Stomach (tissue), 9 donors: Measurements from ENCODE around the gene NTM. TPM values are rescaled to one million over a fixed set of nuclear protein-coding genes. Genes with fewer than 3 reads are reported as not detected.

Source experiments
- DNase-seq, 2 donors: peaks; one replicate each; pipeline versions ENCODE4 v3.0.0 to v3.0.0-alpha.2; 2013 to 2019
- H3K27ac ChIP-seq, 5 donors: fragments of 200-600 bp in 4 of 5; sonication (generic) in 4 of 5; one replicate each; pipeline ENCODE4 v1.5.1; 2013 to 2019; ENCODE audit warnings: mild to moderate bottlenecking in 1 of 5, moderate library complexity in 1 of 5
- H3K27me3 ChIP-seq, 3 donors: fragments of 200-600 bp; sonication (generic); one replicate each; pipeline ENCODE4 v1.5.1; 2017 to 2019; ENCODE audit warnings: mixed run types in 1 of 3
- H3K36me3 ChIP-seq, 4 donors: fragments of 200-600 bp; sonication (generic); 1 replicate in 3 of 4; 2 replicates in 1 of 4; pipeline ENCODE4 v1.5.1; 2016 to 2019
- H3K4me1 ChIP-seq, 4 donors: fragments of 200-600 bp; sonication (generic); one replicate each; pipeline ENCODE4 v1.5.1; 2016 to 2019
- H3K4me3 ChIP-seq, 4 donors: fragments of 200-600 bp; sonication (generic) in 3 of 4; one replicate each; pipeline ENCODE4 v1.5.1; 2016 to 2019; ENCODE audit warnings: mild to moderate bottlenecking in 1 of 4
- H3K9me3 ChIP-seq, 4 donors: fragments of 200-600 bp; sonication (generic); one replicate each; pipeline ENCODE4 v1.5.1; 2016 to 2019
- EP300 ChIP-seq: sonication (generic); formaldehyde crosslinking; IDR thresholded peaks from one replicate; pipeline ENCODE4 v1.6.1; 2017; ENCODE audit warnings: antibody characterized with exemption
- POLR2A ChIP-seq, 4 donors: fragments of 450-650 bp; IDR thresholded peaks; one replicate each; pipeline ENCODE4 v1.6.1; 2016; ENCODE audit warnings: antibody characterized with exemption in 4 of 4, control low read depth in 2 of 4, mild to moderate bottlenecking in 1 of 4, moderate library complexity in 1 of 4
- POLR2AphosphoS5 ChIP-seq, 3 donors: sonication (generic); formaldehyde crosslinking; IDR thresholded peaks; one replicate each; pipeline ENCODE4 v1.6.1; 2016; ENCODE audit warnings: antibody characterized with exemption in 3 of 3
- WGBS, 5 donors: extraction: QIAGEN DNeasy Blood & Tissue Kit in 3 of 5; methylation state at CpG; one replicate each; pipeline versions ENCODE4 v1.1.5 to v1.1.7; 2013 to 2018; 5-methylcytosine and 5-hydroxymethylcytosine counted together
- intact Hi-C: fragments of 100-400 bp; cut with DNase I; formaldehyde crosslinking; loops from one replicate; pipeline ENCODE4 v1.15.1; 2023; ENCODE audit warnings: low total_unique reads
- polyA plus RNA-seq, 3 donors: library from polyadenylated mRNA; stranded (reverse); fragments of 200-250 nt; gene quantifications; one replicate each; pipeline ENCODE4 v1.2.3, GENCODE V29; 2013
- total RNA-seq, 5 donors: library from RNA; depleted of rRNA; stranded (reverse); fragments of >200 nt; gene quantifications; one replicate each; pipeline versions ENCODE4 v1.1.0 to v1.2.3, GENCODE V29; 2014 to 2016
- TF ChIP-seq, protein P1 (sequence below), 7 experiments: fragments of 450-650 bp in 4 of 7; fragments of 200-600 bp in 3 of 7; sonication (generic) in 3 of 7; IDR thresholded peaks; one replicate each; pipeline ENCODE4 v1.5.1; 2016 to 2019; ENCODE audit warnings: antibody characterized with exemption in 7 of 7, control low read depth in 2 of 7, mild to moderate bottlenecking in 1 of 7
- donor health status: healthy with polysubstance abuse.
- donor health status: Bipolar disorder and iron deficiency.
- donor health status: healthy.

NTM gene
- total and polyA plus RNA-seq, 8 donors: 0.50 to 8.4 (median 1.3) TPM; not detected in 3

GRCh38 chr11:132008226-132008625 is 637.8 kb downstream of the NTM start:
- intact Hi-C loops: no loop called here
- Histone ChIP-seq H3K36me3 (no peaks in the 10 kb centered on the region), H3K27ac (no peak overlapping the region), H3K4me1 (no peaks in the 10 kb centered on the region), H3K27me3 (peaks cover 0 to 4% (median 0%) of the 10 kb centered on the region in 3 donors), H3K4me3 (no peak overlapping the region), H3K9me3 (no peaks in the 10 kb centered on the region)
- 28 to 60% (median 43%) methylated on average over 1 of the region's 1 CpG for WGBS, 5 donors
- no peak for DNase-seq
- TF ChIP-seq EP300 (no peak), POLR2A (IDR thresholded peaks at IDR 0.05) (no peak), POLR2AphosphoS5 (IDR thresholded peaks at IDR 0.05) (no peak)
- TF ChIP-seq, protein P1, sequence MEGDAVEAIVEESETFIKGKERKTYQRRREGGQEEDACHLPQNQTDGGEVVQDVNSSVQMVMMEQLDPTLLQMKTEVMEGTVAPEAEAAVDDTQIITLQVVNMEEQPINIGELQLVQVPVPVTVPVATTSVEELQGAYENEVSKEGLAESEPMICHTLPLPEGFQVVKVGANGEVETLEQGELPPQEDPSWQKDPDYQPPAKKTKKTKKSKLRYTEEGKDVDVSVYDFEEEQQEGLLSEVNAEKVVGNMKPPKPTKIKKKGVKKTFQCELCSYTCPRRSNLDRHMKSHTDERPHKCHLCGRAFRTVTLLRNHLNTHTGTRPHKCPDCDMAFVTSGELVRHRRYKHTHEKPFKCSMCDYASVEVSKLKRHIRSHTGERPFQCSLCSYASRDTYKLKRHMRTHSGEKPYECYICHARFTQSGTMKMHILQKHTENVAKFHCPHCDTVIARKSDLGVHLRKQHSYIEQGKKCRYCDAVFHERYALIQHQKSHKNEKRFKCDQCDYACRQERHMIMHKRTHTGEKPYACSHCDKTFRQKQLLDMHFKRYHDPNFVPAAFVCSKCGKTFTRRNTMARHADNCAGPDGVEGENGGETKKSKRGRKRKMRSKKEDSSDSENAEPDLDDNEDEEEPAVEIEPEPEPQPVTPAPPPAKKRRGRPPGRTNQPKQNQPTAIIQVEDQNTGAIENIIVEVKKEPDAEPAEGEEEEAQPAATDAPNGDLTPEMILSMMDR (IDR thresholded peaks at IDR 0.05): no peak

- no peaks in the 10 kb centered on the region for H3K9me3 ChIP-seq
- H3K4me1 ChIP-seq: no peaks in the 10 kb centered on the region
- no peak overlapping the region for H3K4me3 ChIP-seq
- H3K36me3 ChIP-seq: no peaks in the 10 kb centered on the region
- H3K27me3 ChIP-seq: peaks cover 0 to 4% (median 0%) of the 10 kb centered on the region in 3 donors
- WGBS, 5 donors: 15 to 41% (median 38%) methylated on average over 3 to 4 of the region's 4 CpGs
- TF ChIP-seq POLR2AphosphoS5 (IDR thresholded peaks at IDR 0.05) (no peak), POLR2A (IDR thresholded peaks at IDR 0.05) (no peak), EP300 (no peak)
- TF ChIP-seq, protein P1 (IDR thresholded peaks at IDR 0.05): no peak
- no peak for DNase-seq
- intact Hi-C loops: no loop called here
- no peak overlapping the region for H3K27ac ChIP-seq
These were observed 638.5 kb downstream of the NTM start for GRCh38 chr11:132008872-132009271.

GRCh38 chr11:132020001-132020400 is 649.6 kb downstream of the NTM start:
- Histone ChIP-seq H3K27me3 (no peaks in the 10 kb centered on the region), H3K9me3 (no peaks in the 10 kb centered on the region), H3K4me3 (no peak overlapping the region), H3K4me1 (no peaks in the 10 kb centered on the region), H3K36me3 (no peaks in the 10 kb centered on the region), H3K27ac (no peak overlapping the region)
- TF ChIP-seq, protein P1 (IDR thresholded peaks at IDR 0.05): no peak
- TF ChIP-seq POLR2AphosphoS5 (IDR thresholded peaks at IDR 0.05) (no peak), EP300 (no peak), POLR2A (IDR thresholded peaks at IDR 0.05) (no peak)
- no peak for DNase-seq
- intact Hi-C loops: no loop called here
- WGBS, 5 donors: 92 to 96% (median 93%) methylated on average over 1 of the region's 1 CpG

DNA sequence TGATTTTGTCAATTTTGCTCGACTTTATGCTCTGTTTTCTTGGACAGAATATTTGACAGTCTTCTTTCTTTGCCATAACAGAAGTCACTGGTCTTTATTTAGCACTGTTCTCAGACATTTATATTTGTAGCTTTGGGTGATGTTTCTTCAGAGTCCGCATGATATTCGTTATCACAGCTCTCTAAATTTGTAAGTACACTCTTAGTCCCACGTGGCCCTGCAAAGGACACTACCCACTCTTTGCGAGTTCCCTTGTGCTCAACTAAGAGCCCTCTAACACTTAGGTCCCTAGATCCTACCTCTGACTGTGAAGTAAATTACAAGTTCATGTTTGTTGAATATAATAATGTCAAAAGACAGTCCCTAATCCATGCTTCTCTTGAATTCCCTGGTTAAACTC is 651.9 kb downstream of the NTM start:
- TF ChIP-seq, protein P1 (IDR thresholded peaks at IDR 0.05): no peak
- TF ChIP-seq POLR2AphosphoS5 (IDR thresholded peaks at IDR 0.05) (no peak), POLR2A (IDR thresholded peaks at IDR 0.05) (no peak), EP300 (no peak)
- no peaks in the 10 kb centered on the region for H3K36me3 ChIP-seq
- H3K27ac ChIP-seq: no peak overlapping the region
- no peak for DNase-seq
- H3K4me1 ChIP-seq: no peaks in the 10 kb centered on the region
- no peaks in the 10 kb centered on the region for H3K9me3 ChIP-seq
- H3K4me3 ChIP-seq: no peak overlapping the region
- H3K27me3 ChIP-seq: no peaks in the 10 kb centered on the region
- 73 to 82% (median 75%) methylated on average over 5 of the region's 5 CpGs for WGBS, 5 donors
- intact Hi-C loops: no loop called here
